ENCODE measurements around the gene ARID1B. TPM values are rescaled to one million over a fixed set of nuclear protein-coding genes. Genes with fewer than 3 reads are reported as not detected.
A peak's percentile ranks its signal among the peaks of the same experiment; 100 is the strongest.

Gene ARID1B
- total and polyA plus RNA-seq, 2 of the 13 experiments (the other 11 are each of a cell fraction or from before 2014, with no cell fraction given) = 20.1 to 32.6 TPM

DNA sequence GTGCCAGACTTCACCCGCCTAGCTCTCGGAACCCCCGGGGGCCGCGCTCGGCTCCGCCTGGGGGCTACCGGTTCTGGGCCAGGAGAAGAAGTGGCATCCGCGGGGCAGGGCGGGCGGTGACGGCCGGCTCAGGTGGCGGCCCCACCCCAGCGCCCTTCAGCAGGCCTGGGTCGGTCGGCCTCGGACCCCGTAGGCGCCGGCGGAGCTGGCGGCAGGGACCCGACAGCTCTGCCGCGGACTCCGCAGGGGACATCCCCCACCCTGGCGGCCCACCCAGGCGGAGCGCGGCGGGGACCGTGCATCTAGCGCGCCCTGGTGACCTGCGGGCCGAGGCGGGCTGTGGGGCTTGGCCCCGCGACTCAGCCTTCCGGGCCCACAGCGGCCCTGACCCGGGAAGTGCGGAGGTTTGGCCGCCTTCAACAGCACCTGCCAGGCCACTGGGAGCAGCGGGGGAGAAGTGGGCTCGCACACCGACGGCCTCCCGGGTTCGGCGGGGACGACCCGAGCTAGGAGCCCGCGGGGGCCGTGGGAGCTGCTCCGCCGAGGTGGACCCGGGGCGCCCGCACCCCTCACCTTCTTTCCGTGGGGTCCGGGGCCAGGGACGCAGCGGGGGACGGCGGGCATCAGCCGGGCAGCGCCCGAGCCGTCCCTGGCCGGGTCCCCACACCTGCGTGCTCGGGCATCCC, 459.0 kb downstream of the ARID1B start:
- no peak overlapping the region for H3K9ac ChIP-seq (ENCODE audit: insufficient read depth, low read depth, low read length)
- no peaks in the 10 kb centered on the region for H4K20me1 ChIP-seq (ENCODE audit: insufficient read depth, low read length)
- no peaks in the 10 kb centered on the region for H3K9me3 ChIP-seq (ENCODE audit: low read length)
- CTCF ChIA-PET (ENCODE audit: low intra/inter-chr PET ratio, low total read pairs) = interaction anchor here (1.6 kb wide), 1 partner anchor 37 kb away, joined by 4 read pairs; no protein-coding TSS in a partner anchor
- ATAC-seq (peak; percentile 64), FAIRE-seq (no peak), DNase-seq (ENCODE audit: low spot score) (no peak)
- peaks cover 18 to 91% of the 10 kb centered on the region in 2 experiments; a peak in 4 of 5 replicates for H3K27me3 ChIP-seq (ENCODE audit: control insufficient read depth in 1 of 2, insufficient read depth in 2 of 2, low read length in 2 of 2)
- H3K4me1 ChIP-seq (ENCODE audit: insufficient read depth, low read length) = peaks cover 29% of the 10 kb centered on the region
- POLR2A ChIA-PET = no interaction called here
- no peaks in the 10 kb centered on the region for H3K79me2 ChIP-seq (ENCODE audit: insufficient read depth, low read length)
- in situ Hi-C loops (cut with HindIII; ENCODE audit: extremely low pct_ligation_motif_present, low pct_unique_long_range_greater_than_20kb) (no loop called here), intact Hi-C loops (cut with micrococcal nuclease; ENCODE audit: unreplicated experiment) (no loop called here)
- BruUV-seq (replicated peaks) = no TSS peak
- peak overlapping the region; percentile 29 to 71 (median 38) for H3K4me3 ChIP-seq (replicated peaks in 1 of 3; ENCODE audit: insufficient read depth in 1 of 3, low read depth in 2 of 3, low read length in 3 of 3)
- H2AFZ ChIP-seq (ENCODE audit: low read length) = no peak overlapping the region
- H3K36me3 ChIP-seq (replicated peaks in 1 of 2; ENCODE audit: control insufficient read depth in 1 of 2, insufficient read depth in 2 of 2, low read length in 2 of 2) = no peaks in the 10 kb centered on the region
- H3K4me2 ChIP-seq (ENCODE audit: low read depth, low read length) = peak overlapping the region; percentile 91
- 54% methylated on average over 14 of the region's 76 CpGs for WGBS (ENCODE audit: low lambda C conversion rate)
- H3K27ac ChIP-seq (ENCODE audit: extremely low read length, insufficient read depth, low read length) = no peak overlapping the region
- TF ChIP-seq, protein P1, sequence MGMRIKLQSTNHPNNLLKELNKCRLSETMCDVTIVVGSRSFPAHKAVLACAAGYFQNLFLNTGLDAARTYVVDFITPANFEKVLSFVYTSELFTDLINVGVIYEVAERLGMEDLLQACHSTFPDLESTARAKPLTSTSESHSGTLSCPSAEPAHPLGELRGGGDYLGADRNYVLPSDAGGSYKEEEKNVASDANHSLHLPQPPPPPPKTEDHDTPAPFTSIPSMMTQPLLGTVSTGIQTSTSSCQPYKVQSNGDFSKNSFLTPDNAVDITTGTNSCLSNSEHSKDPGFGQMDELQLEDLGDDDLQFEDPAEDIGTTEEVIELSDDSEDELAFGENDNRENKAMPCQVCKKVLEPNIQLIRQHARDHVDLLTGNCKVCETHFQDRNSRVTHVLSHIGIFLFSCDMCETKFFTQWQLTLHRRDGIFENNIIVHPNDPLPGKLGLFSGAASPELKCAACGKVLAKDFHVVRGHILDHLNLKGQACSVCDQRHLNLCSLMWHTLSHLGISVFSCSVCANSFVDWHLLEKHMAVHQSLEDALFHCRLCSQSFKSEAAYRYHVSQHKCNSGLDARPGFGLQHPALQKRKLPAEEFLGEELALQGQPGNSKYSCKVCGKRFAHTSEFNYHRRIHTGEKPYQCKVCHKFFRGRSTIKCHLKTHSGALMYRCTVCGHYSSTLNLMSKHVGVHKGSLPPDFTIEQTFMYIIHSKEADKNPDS (CRISPR knock-in tag; IDR thresholded peaks at IDR 0.05) = 0 out of 2 replicates have a peak, but pooled peaks have one; percentile 22
- TF ChIP-seq, protein P2, sequence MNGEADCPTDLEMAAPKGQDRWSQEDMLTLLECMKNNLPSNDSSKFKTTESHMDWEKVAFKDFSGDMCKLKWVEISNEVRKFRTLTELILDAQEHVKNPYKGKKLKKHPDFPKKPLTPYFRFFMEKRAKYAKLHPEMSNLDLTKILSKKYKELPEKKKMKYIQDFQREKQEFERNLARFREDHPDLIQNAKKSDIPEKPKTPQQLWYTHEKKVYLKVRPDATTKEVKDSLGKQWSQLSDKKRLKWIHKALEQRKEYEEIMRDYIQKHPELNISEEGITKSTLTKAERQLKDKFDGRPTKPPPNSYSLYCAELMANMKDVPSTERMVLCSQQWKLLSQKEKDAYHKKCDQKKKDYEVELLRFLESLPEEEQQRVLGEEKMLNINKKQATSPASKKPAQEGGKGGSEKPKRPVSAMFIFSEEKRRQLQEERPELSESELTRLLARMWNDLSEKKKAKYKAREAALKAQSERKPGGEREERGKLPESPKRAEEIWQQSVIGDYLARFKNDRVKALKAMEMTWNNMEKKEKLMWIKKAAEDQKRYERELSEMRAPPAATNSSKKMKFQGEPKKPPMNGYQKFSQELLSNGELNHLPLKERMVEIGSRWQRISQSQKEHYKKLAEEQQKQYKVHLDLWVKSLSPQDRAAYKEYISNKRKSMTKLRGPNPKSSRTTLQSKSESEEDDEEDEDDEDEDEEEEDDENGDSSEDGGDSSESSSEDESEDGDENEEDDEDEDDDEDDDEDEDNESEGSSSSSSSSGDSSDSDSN (CRISPR knock-in tag; IDR thresholded peaks at IDR 0.05) = peak; percentile 48; the same call in 1 of the 2 replicates
- no peak for TF ChIP-seq LCORL (IDR thresholded peaks at IDR 0.05)
- 0 out of 2 replicates have a peak, but pooled peaks have one; percentile 4 for TF ChIP-seq LCORL (CRISPR knock-in tag; IDR thresholded peaks at IDR 0.05)
- TF ChIP-seq, protein P3, sequence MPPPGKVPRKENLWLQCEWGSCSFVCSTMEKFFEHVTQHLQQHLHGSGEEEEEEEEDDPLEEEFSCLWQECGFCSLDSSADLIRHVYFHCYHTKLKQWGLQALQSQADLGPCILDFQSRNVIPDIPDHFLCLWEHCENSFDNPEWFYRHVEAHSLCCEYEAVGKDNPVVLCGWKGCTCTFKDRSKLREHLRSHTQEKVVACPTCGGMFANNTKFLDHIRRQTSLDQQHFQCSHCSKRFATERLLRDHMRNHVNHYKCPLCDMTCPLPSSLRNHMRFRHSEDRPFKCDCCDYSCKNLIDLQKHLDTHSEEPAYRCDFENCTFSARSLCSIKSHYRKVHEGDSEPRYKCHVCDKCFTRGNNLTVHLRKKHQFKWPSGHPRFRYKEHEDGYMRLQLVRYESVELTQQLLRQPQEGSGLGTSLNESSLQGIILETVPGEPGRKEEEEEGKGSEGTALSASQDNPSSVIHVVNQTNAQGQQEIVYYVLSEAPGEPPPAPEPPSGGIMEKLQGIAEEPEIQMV (CRISPR knock-in tag; IDR thresholded peaks at IDR 0.05; ENCODE audit: low read depth) = 0 out of 2 replicates have a peak, but pooled peaks have one; percentile 64
- TF ChIP-seq EZH2 (conservative IDR thresholded peaks at IDR 0.05; ENCODE audit: low read depth, low read length) = peak; percentile 24; the same call in 1 of the 2 replicates
- peak; percentile 97; the same call in 1 of the 2 replicates for TF ChIP-seq MTF2 (CRISPR knock-in tag; IDR thresholded peaks at IDR 0.05; ENCODE audit: borderline replicate concordance)
- no peak for TF ChIP-seq ZNF607 (CRISPR knock-in tag; IDR thresholded peaks at IDR 0.05; ENCODE audit: borderline replicate concordance)
- TF ChIP-seq, protein P4, sequence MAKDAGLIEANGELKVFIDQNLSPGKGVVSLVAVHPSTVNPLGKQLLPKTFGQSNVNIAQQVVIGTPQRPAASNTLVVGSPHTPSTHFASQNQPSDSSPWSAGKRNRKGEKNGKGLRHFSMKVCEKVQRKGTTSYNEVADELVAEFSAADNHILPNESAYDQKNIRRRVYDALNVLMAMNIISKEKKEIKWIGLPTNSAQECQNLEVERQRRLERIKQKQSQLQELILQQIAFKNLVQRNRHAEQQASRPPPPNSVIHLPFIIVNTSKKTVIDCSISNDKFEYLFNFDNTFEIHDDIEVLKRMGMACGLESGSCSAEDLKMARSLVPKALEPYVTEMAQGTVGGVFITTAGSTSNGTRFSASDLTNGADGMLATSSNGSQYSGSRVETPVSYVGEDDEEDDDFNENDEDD (CRISPR knock-in tag; IDR thresholded peaks at IDR 0.05; ENCODE audit: borderline replicate concordance) = no peak
- TF ChIP-seq ZNF446 (CRISPR knock-in tag; IDR thresholded peaks at IDR 0.05) = 0 out of 2 replicates have a peak, but pooled peaks have one; percentile 17
- no peak for TF ChIP-seq ZNF614 (CRISPR knock-in tag; IDR thresholded peaks at IDR 0.05; ENCODE audit: borderline replicate concordance)
- TF ChIP-seq ATF7 (IDR thresholded peaks at IDR 0.05) = no peak
- no peak for TF ChIP-seq ATF7 (CRISPR knock-in tag; IDR thresholded peaks at IDR 0.05)
- TF ChIP-seq, protein P5, sequence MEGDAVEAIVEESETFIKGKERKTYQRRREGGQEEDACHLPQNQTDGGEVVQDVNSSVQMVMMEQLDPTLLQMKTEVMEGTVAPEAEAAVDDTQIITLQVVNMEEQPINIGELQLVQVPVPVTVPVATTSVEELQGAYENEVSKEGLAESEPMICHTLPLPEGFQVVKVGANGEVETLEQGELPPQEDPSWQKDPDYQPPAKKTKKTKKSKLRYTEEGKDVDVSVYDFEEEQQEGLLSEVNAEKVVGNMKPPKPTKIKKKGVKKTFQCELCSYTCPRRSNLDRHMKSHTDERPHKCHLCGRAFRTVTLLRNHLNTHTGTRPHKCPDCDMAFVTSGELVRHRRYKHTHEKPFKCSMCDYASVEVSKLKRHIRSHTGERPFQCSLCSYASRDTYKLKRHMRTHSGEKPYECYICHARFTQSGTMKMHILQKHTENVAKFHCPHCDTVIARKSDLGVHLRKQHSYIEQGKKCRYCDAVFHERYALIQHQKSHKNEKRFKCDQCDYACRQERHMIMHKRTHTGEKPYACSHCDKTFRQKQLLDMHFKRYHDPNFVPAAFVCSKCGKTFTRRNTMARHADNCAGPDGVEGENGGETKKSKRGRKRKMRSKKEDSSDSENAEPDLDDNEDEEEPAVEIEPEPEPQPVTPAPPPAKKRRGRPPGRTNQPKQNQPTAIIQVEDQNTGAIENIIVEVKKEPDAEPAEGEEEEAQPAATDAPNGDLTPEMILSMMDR (CRISPR knock-in tag; IDR thresholded peaks at IDR 0.05) = peak; percentile 14; the same call in 1 of the 2 replicates
